ENCODE results near the gene WAPL. TPM values are rescaled to one million over a fixed set of nuclear protein-coding genes. Genes with fewer than 3 reads are reported as not detected.
A peak's percentile ranks its signal among the peaks of the same experiment; 100 is the strongest.

Gene WAPL
- total RNA-seq, 6 experiments from 2014 or later, result 13.4 to 21.3 (median 18.8) TPM

- Histone ChIP-seq H3K4me3 (peak overlapping the region in 1 of 3 donors; percentile 1), H3K27me3 (no peaks in the 10 kb centered on the region), H3K36me3 (peaks cover 0 to 79% (median 22%) of the 10 kb centered on the region in 4 donors), H3K9me3 (no peaks in the 10 kb centered on the region), H3K27ac (no peak overlapping the region), H3K4me1 (no peaks in the 10 kb centered on the region)
- TF ChIP-seq CTCF (IDR thresholded peaks at IDR 0.05), result no peak
- no peak for TF ChIP-seq POLR2A (IDR thresholded peaks at IDR 0.05)
- intact Hi-C loops (cut with DNase I), result no loop called here
- WGBS (ENCODE audit: insufficient coverage, low coverage, low lambda C conversion rate, missing lambda C conversion rate), result 88% methylated on average over 8 of the region's 10 CpGs
- DNase-seq, result no peak
- no peak for ATAC-seq
Observed at GRCh38 chr10:86461963-86462804, 59.4 kb downstream of the WAPL start.

GRCh38 chr10:86451604-86451960 lies 70.0 kb downstream of the WAPL start:
- 95% methylated on average over 4 of the region's 4 CpGs for WGBS (ENCODE audit: insufficient coverage, low coverage, low lambda C conversion rate, missing lambda C conversion rate)
- intact Hi-C loops (cut with DNase I), result no loop called here
- ATAC-seq (no peak), DNase-seq (no peak)
- Histone ChIP-seq H3K27me3 (no peaks in the 10 kb centered on the region), H3K9me3 (no peaks in the 10 kb centered on the region), H3K27ac (no peak overlapping the region), H3K36me3 (peaks cover 0 to 31% (median 4%) of the 10 kb centered on the region in 4 donors), H3K4me3 (no peak overlapping the region), H3K4me1 (peaks cover 0 to 20% (median 3%) of the 10 kb centered on the region in 4 donors)
- no peak for TF ChIP-seq CTCF (IDR thresholded peaks at IDR 0.05)
- no peak for TF ChIP-seq POLR2A (IDR thresholded peaks at IDR 0.05)

GRCh38 chr10:86450806-86451603 lies 70.6 kb downstream of the WAPL start:
- Histone ChIP-seq H3K27ac (peak overlapping the region in 1 of 3 donors; percentile 38), H3K4me3 (no peak overlapping the region), H3K9me3 (no peaks in the 10 kb centered on the region), H3K27me3 (no peaks in the 10 kb centered on the region), H3K36me3 (peaks cover 0 to 35% (median 4%) of the 10 kb centered on the region in 4 donors), H3K4me1 (peaks cover 0 to 21% (median 3%) of the 10 kb centered on the region in 4 donors)
- 55% methylated on average over 7 of the region's 7 CpGs for WGBS (ENCODE audit: insufficient coverage, low coverage, low lambda C conversion rate, missing lambda C conversion rate)
- TF ChIP-seq CTCF (IDR thresholded peaks at IDR 0.05), result no peak
- no peak for TF ChIP-seq POLR2A (IDR thresholded peaks at IDR 0.05)
- ATAC-seq (peak; percentile 86 to 98 (median 96)), DNase-seq (no peak)
- intact Hi-C loops (cut with DNase I), result no loop called here

GRCh38 chr10:86449926-86450558 lies 71.5 kb downstream of the WAPL start:
- intact Hi-C loops (cut with DNase I), result no loop called here
- Histone ChIP-seq H3K4me3 (no peak overlapping the region), H3K9me3 (no peaks in the 10 kb centered on the region), H3K27me3 (no peaks in the 10 kb centered on the region), H3K36me3 (peaks cover 0 to 45% (median 4%) of the 10 kb centered on the region in 4 donors), H3K27ac (no peak overlapping the region), H3K4me1 (peaks cover 0 to 21% (median 3%) of the 10 kb centered on the region in 4 donors)
- WGBS (ENCODE audit: insufficient coverage, low coverage, low lambda C conversion rate, missing lambda C conversion rate), result 83% methylated on average over 7 of the region's 7 CpGs
- no peak for DNase-seq
- no peak for TF ChIP-seq POLR2A (IDR thresholded peaks at IDR 0.05)
- no peak for TF ChIP-seq CTCF (IDR thresholded peaks at IDR 0.05)
- no peak for ATAC-seq

Measured in right lobe of liver (tissue), 6 donors.